WI38 (cell line): Measurements from ENCODE around the gene C17orf114.

Source experiments
- H3K4me3 ChIP-seq: 2 replicates; pipeline ENCODE4 v1.5.1; 2011; ENCODE audit warnings: low read depth, mild to moderate bottlenecking, control low read depth, low read length
- TF ChIP-seq, protein P1 (sequence below): IDR thresholded peaks from 2 replicates; pipeline ENCODE4 v1.5.1; 2012; ENCODE audit warnings: low read depth, mild to moderate bottlenecking, control low read depth, low read length

The C17orf114 gene

DNA sequence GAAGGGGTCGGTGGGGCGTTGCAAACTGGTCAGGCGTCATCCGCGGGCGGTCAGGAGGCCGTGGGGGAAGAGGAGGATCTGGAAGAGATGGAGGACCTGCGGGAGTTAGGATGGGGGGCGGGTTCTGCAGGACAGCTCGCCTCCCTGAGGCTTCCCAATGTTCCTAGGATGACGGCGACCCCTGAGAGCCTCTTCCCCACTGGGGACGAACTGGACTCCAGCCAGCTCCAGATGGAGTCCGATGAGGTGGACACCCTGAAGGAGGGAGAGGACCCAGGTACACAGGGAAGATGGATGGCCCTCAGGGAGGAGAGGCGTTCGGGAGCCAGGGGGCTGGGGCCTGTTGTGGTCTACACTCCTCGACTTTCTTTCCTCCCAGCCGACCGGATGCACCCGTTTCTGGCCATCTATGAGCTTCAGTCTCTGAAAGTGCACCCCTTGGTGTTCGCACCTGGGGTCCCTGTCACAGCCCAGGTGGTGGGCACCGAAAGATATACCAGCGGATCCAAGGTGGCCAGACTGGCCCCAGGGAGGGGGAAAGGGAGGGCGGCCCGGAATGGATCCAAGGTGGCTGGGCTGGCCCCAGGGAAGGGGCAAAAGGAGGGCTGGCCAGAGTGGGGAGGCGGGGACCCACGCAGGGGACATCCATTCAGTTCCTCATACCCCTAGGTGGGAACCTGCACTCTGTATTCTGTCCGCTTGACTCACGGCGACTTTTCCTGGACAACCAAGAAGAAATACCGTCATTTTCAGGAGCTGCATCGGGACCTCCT, 5.7 kb upstream of the C17orf114 start:
- TF ChIP-seq, protein P1, sequence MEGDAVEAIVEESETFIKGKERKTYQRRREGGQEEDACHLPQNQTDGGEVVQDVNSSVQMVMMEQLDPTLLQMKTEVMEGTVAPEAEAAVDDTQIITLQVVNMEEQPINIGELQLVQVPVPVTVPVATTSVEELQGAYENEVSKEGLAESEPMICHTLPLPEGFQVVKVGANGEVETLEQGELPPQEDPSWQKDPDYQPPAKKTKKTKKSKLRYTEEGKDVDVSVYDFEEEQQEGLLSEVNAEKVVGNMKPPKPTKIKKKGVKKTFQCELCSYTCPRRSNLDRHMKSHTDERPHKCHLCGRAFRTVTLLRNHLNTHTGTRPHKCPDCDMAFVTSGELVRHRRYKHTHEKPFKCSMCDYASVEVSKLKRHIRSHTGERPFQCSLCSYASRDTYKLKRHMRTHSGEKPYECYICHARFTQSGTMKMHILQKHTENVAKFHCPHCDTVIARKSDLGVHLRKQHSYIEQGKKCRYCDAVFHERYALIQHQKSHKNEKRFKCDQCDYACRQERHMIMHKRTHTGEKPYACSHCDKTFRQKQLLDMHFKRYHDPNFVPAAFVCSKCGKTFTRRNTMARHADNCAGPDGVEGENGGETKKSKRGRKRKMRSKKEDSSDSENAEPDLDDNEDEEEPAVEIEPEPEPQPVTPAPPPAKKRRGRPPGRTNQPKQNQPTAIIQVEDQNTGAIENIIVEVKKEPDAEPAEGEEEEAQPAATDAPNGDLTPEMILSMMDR: no peak
- H3K4me3 ChIP-seq: peak overlapping the region; percentile 78

DNA sequence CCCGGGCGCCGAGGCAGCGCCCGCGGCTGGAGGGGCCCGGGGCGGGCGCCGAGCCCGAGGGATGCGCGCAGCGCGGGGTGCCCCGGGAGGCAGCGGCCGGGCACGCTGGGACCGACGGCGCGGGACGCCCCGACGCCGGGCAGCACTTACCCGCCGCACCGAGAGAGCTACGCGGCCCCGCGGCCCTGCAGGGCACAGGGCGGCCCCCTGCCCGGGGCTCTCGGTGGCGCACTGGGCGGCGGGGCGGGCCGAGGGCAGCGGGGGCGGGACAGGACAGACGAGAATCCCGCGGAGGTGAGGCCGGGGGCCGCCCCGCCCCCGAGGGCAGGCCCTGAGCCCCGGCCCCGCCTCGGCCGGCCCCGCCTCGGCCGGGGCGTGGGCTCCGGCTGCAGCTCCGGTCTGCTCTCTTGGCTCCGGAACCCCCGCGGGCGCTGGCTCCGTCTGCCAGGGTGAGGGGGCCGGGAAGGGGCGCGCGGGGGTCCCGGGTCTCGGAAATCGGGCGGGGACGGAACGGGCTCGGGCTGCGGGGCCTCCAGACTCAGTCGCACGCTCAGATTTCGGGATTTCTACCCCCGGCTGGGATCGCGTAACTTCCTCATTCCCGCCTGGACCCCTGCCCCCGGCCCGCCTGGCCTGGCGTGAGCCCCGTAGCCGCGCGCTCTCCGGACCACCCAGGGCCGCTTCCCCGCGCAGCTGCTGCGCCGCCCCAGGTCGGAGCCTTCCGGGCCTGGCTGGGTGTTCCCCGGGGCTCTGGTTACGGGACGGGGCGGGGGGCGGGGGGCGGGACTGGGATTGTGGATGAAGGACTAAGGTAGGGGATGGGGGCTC, 4.9 kb upstream of the C17orf114 start, which contains the start of gene PLD2:
Gene PLD2, plus strand, starts transcription at position 376 of the 828 bp plus-strand sequence. CDS start 621 bp downstream, outside the sequence.
- peak within 1 kb of the TSS; percentile 78 for H3K4me3 ChIP-seq
- TF ChIP-seq, protein P1: no peak

DNA sequence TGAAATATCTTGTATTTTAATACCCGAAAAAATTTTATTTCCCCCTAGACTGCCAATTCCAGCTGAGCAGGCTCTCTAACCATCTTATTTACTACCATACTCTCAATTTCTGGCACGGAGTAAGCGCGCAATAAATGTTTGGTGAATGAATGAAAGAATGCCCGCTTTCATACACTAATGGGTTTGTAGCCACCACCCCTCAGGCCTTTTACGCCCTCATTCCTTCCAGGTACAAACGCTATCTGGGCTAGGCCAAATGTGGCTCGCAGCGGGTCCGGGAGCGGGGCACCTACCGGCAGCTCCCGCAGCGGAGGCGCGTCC, 4.3 kb upstream of the C17orf114 start:
- TF ChIP-seq, protein P1: no peak
- H3K4me3 ChIP-seq: peak overlapping the region; percentile 78

DNA sequence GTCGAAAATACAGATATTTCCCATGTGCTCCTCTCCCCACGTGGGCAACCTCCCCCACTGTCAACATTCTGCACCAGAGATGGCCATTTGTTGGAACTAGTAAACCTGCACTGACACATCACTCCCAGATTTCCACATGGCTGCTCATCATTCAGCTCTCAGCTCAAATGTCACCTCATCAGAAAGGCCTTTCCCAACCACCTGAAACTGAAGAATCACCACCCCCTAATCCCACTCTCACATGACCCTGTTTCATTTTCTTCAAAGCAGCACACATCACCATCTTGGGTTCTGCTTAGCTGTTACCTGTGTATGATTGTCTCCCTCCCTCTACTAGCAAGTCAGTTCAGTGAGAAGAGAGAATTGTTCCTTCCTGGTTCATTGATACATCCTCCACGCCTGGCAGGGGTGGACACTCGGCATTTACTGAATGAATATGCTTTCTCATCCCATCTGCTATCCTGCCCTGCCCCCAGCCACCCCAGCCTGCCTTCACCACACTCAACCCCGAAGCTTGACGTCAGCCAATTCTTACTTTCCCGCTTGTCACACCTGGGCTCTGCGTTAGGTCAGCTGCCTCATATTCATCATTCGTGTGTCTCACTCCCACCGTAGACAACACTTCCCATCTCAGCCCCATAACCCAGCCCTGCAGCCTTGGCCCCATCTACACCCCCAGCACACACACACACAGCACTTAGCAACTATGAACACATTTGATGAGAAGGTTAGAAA, 1.5 kb downstream of the C17orf114 start:
- TF ChIP-seq, protein P1: no peak
- no peak overlapping the region for H3K4me3 ChIP-seq

DNA sequence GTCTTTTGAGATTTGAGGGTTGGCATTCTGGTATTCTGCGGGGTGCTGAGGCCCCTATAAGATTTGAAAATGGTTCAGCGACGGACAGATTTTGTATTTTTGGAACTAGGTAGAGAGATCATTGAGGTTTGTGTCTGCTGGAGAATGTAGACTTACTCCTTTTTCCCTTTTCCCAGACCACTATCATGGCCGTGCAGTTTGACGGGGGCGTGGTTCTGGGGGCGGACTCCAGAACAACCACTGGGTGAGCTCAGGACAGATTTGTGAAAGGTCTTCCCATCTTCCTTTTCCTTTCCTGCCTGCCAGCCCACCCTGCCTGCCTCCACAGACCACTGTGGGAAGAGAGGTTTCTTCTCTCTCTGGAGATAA, 5.6 kb downstream of the C17orf114 start:
- peak overlapping the region; percentile 98 for H3K4me3 ChIP-seq
- TF ChIP-seq, protein P1: no peak

DNA sequence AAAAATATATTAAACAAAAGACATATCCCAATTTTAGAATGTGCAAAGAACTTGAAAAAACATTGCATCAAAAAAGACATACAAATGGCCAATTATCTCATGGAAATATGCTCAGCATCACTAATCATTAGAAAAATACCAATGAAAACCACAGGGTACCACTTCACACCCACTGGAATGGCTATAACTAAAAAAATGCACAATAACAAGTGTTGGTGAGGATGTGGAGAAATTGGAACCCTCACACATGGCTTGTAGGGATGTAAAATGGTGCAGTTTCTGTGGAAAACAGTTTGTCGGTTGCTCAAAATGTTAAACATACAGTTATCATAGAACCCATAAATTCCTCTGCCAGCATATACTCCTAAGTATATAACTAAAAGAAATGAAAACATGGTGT, 7.0 kb downstream of the C17orf114 start:
- TF ChIP-seq, protein P1: no peak
- H3K4me3 ChIP-seq: no peak overlapping the region
